Kidney (tissue), 14 donors: ENCODE measurements around the gene UPB1. TPM values are rescaled to one million over a fixed set of nuclear protein-coding genes. Genes with fewer than 3 reads are reported as not detected.
"Not testable (repeated sequence)": the region's sequence is repeated elsewhere in the genome, so short reads cannot be mapped to it uniquely, and the experiment has no call there.

Experiments
- DNase-seq, 5 donors: peaks; one replicate each; pipeline ENCODE4 v3.0.0-alpha.2; 2013 to 2020
- FAIRE-seq: peaks from 2 replicates; lab custom pipeline; 2012; peaks lifted over from hg19 to GRCh38; lab: Jason Lieb, UNC
- H3K27ac ChIP-seq, 2 donors: one replicate each; pipeline ENCODE4 v1.7.0; 2013; ENCODE audit warnings: low read depth in 2 of 2, low read length in 2 of 2, inconsistent platforms in 1 of 2
- H3K27me3 ChIP-seq: one replicate; pipeline ENCODE4 v1.7.1; 2013; ENCODE audit warnings: low read length, inconsistent platforms; ENCODE audit not compliant: control insufficient read depth, insufficient read depth
- H3K36me3 ChIP-seq, 3 donors: one replicate each; pipeline versions ENCODE4 v1.7.0 to v1.7.1; 2013; ENCODE audit warnings: low read length in 3 of 3, control low read depth in 1 of 3, inconsistent platforms in 1 of 3; ENCODE audit not compliant: insufficient read depth in 3 of 3, control insufficient read depth in 2 of 3
- H3K4me1 ChIP-seq, 3 donors: one replicate each; pipeline versions ENCODE4 v1.7.0 to v1.7.1; 2013; ENCODE audit warnings: low read length in 3 of 3, inconsistent platforms in 1 of 3, low read depth in 1 of 3; ENCODE audit not compliant: control insufficient read depth in 2 of 3, insufficient read depth in 2 of 3
- H3K4me3 ChIP-seq, 3 donors: one replicate each; pipeline versions ENCODE4 v1.7.0 to v1.8.1; 2013; ENCODE audit warnings: low read length in 3 of 3, control low read depth in 1 of 3, inconsistent platforms in 1 of 3
- H3K9ac ChIP-seq, 3 donors: one replicate each; pipeline versions ENCODE4 v1.7.0 to v1.7.1; 2013; ENCODE audit warnings: low read length in 3 of 3, control low read depth in 1 of 3, inconsistent platforms in 1 of 3
- H3K9me3 ChIP-seq, 3 donors: one replicate each; pipeline versions ENCODE4 v1.7.0 to v1.7.1; 2013; ENCODE audit warnings: low read length in 3 of 3, control low read depth in 1 of 3, inconsistent platforms in 1 of 3; ENCODE audit not compliant: control insufficient read depth in 2 of 3, insufficient read depth in 1 of 3
- CTCF ChIP-seq: IDR thresholded peaks from 3 replicates; pipeline ENCODE4 v1.5.1; 2012; ENCODE audit warnings: mild to moderate bottlenecking, moderate library complexity, borderline replicate concordance; ENCODE audit not compliant: insufficient read depth; ENCODE audit errors: extremely low read depth
- intact Hi-C: fragments of 100-400 bp; cut with DNase I; formaldehyde crosslinking; loops from one replicate; pipeline ENCODE4 v1.11.1; 2022
- polyA plus RNA-seq: library from polyadenylated mRNA; stranded (reverse); fragments of 350-450 nt; fragmentation: Illumina TruSeq; extraction: RNeasy Lipid Tissue Mini Kit (QIAGEN cat#74804); gene quantifications from one replicate; pipeline ENCODE4 v1.2.3, GENCODE V29; 2014; ENCODE audit warnings: low read depth, low replicate concordance; ENCODE audit not compliant: insufficient read depth
- total RNA-seq: library from RNA; stranded (reverse); fragmentation: NEBNext Ultra II Directional; extraction: Animal tissue kit (Norgen Biotek cat#: 25700); gene quantifications from one replicate; pipeline ENCODE4 v1.2.1, GENCODE V29; 2021
- donor health status: control.
- donor health status: control.
- donor health status: control.
- donor health status: control.
- donor health status: control.
- donor health status: DM: yes; HTN: yes; CAD: no.
- donor health status: Normal renal cell carcinoma (clear cell type).

Gene UPB1
- total and polyA plus RNA-seq, 2 donors from 2014 or later, result 1.0 to 64.6 TPM

- Histone ChIP-seq H3K27me3 (no peaks in the 10 kb centered on the region), H3K4me1 (peaks cover 0 to 4% (median 0%) of the 10 kb centered on the region in 3 donors), H3K4me3 (no peak overlapping the region), H3K27ac (no peak overlapping the region), H3K9ac (no peak overlapping the region), H3K36me3 (peaks cover 0 to 6% (median 5%) of the 10 kb centered on the region in 3 donors), H3K9me3 (no peaks in the 10 kb centered on the region)
- intact Hi-C loops, result loop anchor here (10.0 kb wide), 1 partner anchor 205 kb away; no protein-coding TSS in a partner anchor
- DNase-seq, result no peak
- FAIRE-seq, result no peak
- no peak for TF ChIP-seq CTCF
These were observed 34.8 kb downstream of the UPB1 start for GRCh38 chr22:24529898-24530297.

GRCh38 chr22:24530968-24531367 lies 35.8 kb downstream of the UPB1 start:
- H3K27me3 ChIP-seq, H3K9ac ChIP-seq, FAIRE-seq, H3K4me3 ChIP-seq, H3K36me3 ChIP-seq, intact Hi-C loops, H3K4me1 ChIP-seq, H3K9me3 ChIP-seq, DNase-seq, H3K27ac ChIP-seq: not testable (repeated sequence)

- no peak overlapping the region for H3K9ac ChIP-seq
- no peak for TF ChIP-seq CTCF
- peaks cover 0 to 6% (median 3%) of the 10 kb centered on the region in 3 donors for H3K36me3 ChIP-seq
- peaks cover 0 to 6% (median 4%) of the 10 kb centered on the region in 3 donors for H3K4me1 ChIP-seq
- no peak overlapping the region for H3K27ac ChIP-seq
- no peak for FAIRE-seq
- H3K4me3 ChIP-seq, result no peak overlapping the region
- intact Hi-C loops, result no loop called here
- no peaks in the 10 kb centered on the region for H3K9me3 ChIP-seq
- H3K27me3 ChIP-seq, result no peaks in the 10 kb centered on the region
- no peak for DNase-seq
These were observed 36.9 kb downstream of the UPB1 start for GRCh38 chr22:24532075-24532474.

- H3K36me3 ChIP-seq, result peaks cover 0 to 7% (median 3%) of the 10 kb centered on the region in 3 donors
- no peak overlapping the region for H3K9ac ChIP-seq
- no peaks in the 10 kb centered on the region for H3K27me3 ChIP-seq
- no peak overlapping the region for H3K4me3 ChIP-seq
- no peaks in the 10 kb centered on the region for H3K9me3 ChIP-seq
- TF ChIP-seq CTCF, result no peak
- H3K4me1 ChIP-seq, result peaks cover 0 to 6% (median 4%) of the 10 kb centered on the region in 3 donors
- intact Hi-C loops, result no loop called here
- no peak for FAIRE-seq
- DNase-seq, result no peak
- no peak overlapping the region for H3K27ac ChIP-seq
These were observed 40.2 kb downstream of the UPB1 start for GRCh38 chr22:24535348-24535747.
